ENCODE measurements around the gene AP1S3.

- no peak for TF ChIP-seq CTCF (conservative IDR thresholded peaks at IDR 0.05)
- TF ChIP-seq EZH2 (IDR thresholded peaks at IDR 0.05; ENCODE audit: low read depth) = no peak
Measured at GRCh38 chr2:223865907-223866508, 28.6 kb upstream of the AP1S3 start.
